A673 (cell line): ENCODE results near the gene GABRD. TPM values are rescaled to one million over a fixed set of nuclear protein-coding genes. Genes with fewer than 3 reads are reported as not detected.

Source experiments
- BruUV-seq: library from RNA; stranded (reverse); fragments of 400-500 nt; replicated peaks from 2 replicates; lab custom pipeline; 2021; lab: Mats Ljungman, UMichigan
- CTCF ChIA-PET: fragments of 300-600 bp; sonication (Branson Sonifier 250); formaldehyde crosslinking; loops from one replicate; lab custom pipeline; 2022; ENCODE audit warnings: antibody characterized with exemption; lab: Charles Lee
- POLR2A ChIA-PET: fragments of 300-600 bp; sonication (Branson Sonifier 250); formaldehyde crosslinking; loops from one replicate; lab custom pipeline; 2022; ENCODE audit warnings: antibody characterized with exemption; ENCODE audit not compliant: low non-redundant PET; lab: Charles Lee
- DNase-seq: peaks from one replicate; pipeline ENCODE4 v3.0.0-alpha.2; 2015; ENCODE audit warnings: low spot score
- H3K27ac ChIP-seq: fragments of 200-600 bp; sonication (generic); 2 replicates; pipeline ENCODE4 v1.5.1; 2016; ENCODE audit warnings: mixed run types, low read depth, mild to moderate bottlenecking, mixed read lengths, antibody characterized with exemption, low read length; ENCODE audit not compliant: poor library complexity, severe bottlenecking
- H3K27me3 ChIP-seq: fragments of 200-600 bp; sonication (generic); replicated peaks from 2 replicates; pipeline ENCODE4 v1.6.1; 2017; ENCODE audit warnings: mixed run types, low read depth, mild to moderate bottlenecking, mixed read lengths, antibody characterized with exemption, low read length; ENCODE audit not compliant: insufficient read depth, poor library complexity
- H3K36me3 ChIP-seq: fragments of 200-600 bp; sonication (generic); 2 replicates; pipeline ENCODE4 v1.6.1; 2016; ENCODE audit warnings: mixed run types, mild to moderate bottlenecking, mixed read lengths, antibody characterized with exemption, low read length; ENCODE audit not compliant: insufficient read depth, poor library complexity, severe bottlenecking
- H3K4me1 ChIP-seq: fragments of 200-600 bp; sonication (generic); 2 replicates; pipeline ENCODE4 v1.6.1; 2017; ENCODE audit warnings: mixed run types, mild to moderate bottlenecking, mixed read lengths, antibody characterized with exemption, low read length; ENCODE audit not compliant: insufficient read depth, poor library complexity, severe bottlenecking
- H3K4me3 ChIP-seq: fragments of 200-600 bp; sonication (generic); 2 replicates; pipeline ENCODE4 v1.5.1; 2016; ENCODE audit warnings: low read depth, mixed run types, mild to moderate bottlenecking, mixed read lengths, low read length; ENCODE audit not compliant: poor library complexity, severe bottlenecking
- H3K9me3 ChIP-seq: fragments of 200-600 bp; sonication (generic); 2 replicates; pipeline ENCODE4 v1.6.1; 2016; ENCODE audit warnings: mixed run types, low read depth, mild to moderate bottlenecking, mixed read lengths, antibody characterized with exemption, low read length; ENCODE audit not compliant: poor library complexity, severe bottlenecking
- EZH2 ChIP-seq: fragments of 200-600 bp; sonication (generic); IDR thresholded peaks from 2 replicates; pipeline ENCODE4 v1.6.1; 2017; ENCODE audit warnings: borderline replicate concordance, low read depth, mild to moderate bottlenecking, mixed read lengths, antibody characterized with exemption, low read length; ENCODE audit not compliant: poor library complexity, severe bottlenecking
- intact Hi-C: fragments of 100-400 bp; cut with micrococcal nuclease; formaldehyde crosslinking; loops from one replicate; pipeline ENCODE4 v1.10.0; 2022; ENCODE audit not compliant: unreplicated experiment
- total RNA-seq: library from RNA; stranded (reverse); gene quantifications from 2 replicates; pipeline ENCODE4 v1.2.3, GENCODE V29; 2021
- TF ChIP-seq, protein P1 (sequence below): fragments of 300-800, 200-600 bp; sonication (generic); conservative IDR thresholded peaks from 2 replicates; pipeline ENCODE4 v1.5.1; 2017; ENCODE audit warnings: low read depth, mild to moderate bottlenecking, antibody characterized with exemption, low read length, moderate library complexity, mixed read lengths

The GABRD gene
- total RNA-seq, 1 experiment from 2014 or later, result not detected

DNA sequence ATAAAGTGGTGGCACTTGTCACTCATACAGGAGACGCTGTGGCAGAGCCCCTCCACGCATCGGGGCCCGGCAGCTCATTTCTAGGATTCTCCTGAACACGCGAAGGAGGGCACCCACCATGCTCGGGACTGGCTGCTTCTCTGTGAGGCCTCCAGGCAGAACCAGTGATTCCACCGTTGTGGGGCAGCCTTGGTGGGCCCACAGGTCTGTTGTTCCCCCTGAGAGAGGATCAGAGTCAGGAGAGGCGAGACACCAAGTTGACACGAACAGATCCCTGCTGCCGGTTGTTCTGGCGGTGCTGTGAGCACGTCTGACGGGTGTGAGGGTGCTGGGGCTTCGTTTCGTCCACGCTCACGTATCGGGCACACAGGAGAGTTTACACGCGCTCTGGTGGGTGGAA, 57.7 kb downstream of the GABRD start:
- no peak for DNase-seq
- ChIA-PET POLR2A (no interaction called here), CTCF (no interaction called here)
- peaks cover 16% of the 10 kb centered on the region for H3K9me3 ChIP-seq
- TF ChIP-seq, protein P1, sequence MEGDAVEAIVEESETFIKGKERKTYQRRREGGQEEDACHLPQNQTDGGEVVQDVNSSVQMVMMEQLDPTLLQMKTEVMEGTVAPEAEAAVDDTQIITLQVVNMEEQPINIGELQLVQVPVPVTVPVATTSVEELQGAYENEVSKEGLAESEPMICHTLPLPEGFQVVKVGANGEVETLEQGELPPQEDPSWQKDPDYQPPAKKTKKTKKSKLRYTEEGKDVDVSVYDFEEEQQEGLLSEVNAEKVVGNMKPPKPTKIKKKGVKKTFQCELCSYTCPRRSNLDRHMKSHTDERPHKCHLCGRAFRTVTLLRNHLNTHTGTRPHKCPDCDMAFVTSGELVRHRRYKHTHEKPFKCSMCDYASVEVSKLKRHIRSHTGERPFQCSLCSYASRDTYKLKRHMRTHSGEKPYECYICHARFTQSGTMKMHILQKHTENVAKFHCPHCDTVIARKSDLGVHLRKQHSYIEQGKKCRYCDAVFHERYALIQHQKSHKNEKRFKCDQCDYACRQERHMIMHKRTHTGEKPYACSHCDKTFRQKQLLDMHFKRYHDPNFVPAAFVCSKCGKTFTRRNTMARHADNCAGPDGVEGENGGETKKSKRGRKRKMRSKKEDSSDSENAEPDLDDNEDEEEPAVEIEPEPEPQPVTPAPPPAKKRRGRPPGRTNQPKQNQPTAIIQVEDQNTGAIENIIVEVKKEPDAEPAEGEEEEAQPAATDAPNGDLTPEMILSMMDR, result no peak
- no peak for TF ChIP-seq EZH2
- no peak overlapping the region for H3K4me3 ChIP-seq
- no peaks in the 10 kb centered on the region for H3K4me1 ChIP-seq
- peaks cover 30% of the 10 kb centered on the region for H3K27me3 ChIP-seq
- H3K36me3 ChIP-seq, result no peaks in the 10 kb centered on the region
- no peak overlapping the region for H3K27ac ChIP-seq
- BruUV-seq, result no TSS peak
- intact Hi-C loops, result no loop called here

DNA sequence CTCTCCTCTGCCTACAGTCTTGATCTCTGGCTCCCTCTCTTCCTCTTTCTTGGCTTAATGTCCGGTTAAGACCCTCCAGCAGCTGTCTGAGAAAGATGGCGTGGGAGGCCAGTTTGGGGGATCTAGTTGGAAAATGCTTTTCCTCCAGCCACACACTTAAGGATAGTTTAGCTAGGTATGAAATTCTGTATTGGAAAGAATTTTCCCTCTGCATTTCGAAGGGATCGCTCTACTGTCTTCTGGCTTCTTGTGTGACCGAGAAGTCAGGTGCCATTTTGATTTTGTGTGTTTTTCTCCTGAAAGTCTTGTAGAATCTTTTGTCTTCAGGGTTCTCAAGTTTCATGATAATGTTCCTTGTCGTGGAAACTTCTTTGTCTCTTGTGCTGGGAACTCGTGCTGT, 59.0 kb downstream of the GABRD start:
- H3K27me3 ChIP-seq, result peaks cover 23% of the 10 kb centered on the region
- TF ChIP-seq, protein P1, result no peak
- TF ChIP-seq EZH2, result no peak
- H3K4me1 ChIP-seq, result no peaks in the 10 kb centered on the region
- H3K36me3 ChIP-seq, result no peaks in the 10 kb centered on the region
- POLR2A ChIA-PET, result no interaction called here
- intact Hi-C loops, result no loop called here
- no peak for DNase-seq
- peaks cover 16% of the 10 kb centered on the region for H3K9me3 ChIP-seq
- H3K27ac ChIP-seq, result no peak overlapping the region
- H3K4me3 ChIP-seq, result no peak overlapping the region
- CTCF ChIA-PET, result no interaction called here
- BruUV-seq, result no TSS peak

DNA sequence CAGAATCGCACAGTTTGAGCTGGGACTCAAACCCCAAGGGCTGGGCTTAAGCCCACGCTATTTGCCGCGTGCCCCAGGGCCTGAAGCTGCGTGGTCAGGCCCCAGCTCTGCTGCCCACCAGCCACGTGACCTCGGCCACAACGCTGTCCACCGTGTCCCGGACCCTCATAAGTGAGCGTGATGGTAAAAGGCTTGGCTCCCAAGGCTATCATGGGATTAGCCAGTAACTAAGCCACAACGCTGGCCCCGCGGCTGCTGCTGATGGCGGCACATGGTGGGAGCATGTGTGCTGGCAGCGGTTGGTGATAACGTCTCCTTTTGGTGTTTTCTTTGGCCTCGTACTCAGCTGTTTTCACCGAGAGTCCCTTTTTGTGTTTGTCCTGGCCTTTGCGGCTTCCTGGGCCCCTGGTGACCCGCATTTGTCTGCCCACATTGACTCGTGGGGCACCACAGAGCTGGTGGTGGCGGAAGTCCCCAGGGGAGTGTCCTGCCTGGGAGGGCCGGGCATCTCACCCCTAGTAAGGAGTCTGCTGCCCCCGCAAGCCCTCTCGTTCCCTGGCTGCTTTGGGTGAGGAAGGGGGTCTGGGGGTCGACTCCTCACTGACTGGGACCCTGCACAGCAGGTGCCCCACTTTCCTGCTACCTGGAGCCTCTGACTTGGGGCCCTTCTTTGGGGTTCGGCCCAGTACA, 60.4 kb downstream of the GABRD start:
- POLR2A ChIA-PET, result no interaction called here
- intact Hi-C loops, result no loop called here
- Histone ChIP-seq H3K36me3 (no peaks in the 10 kb centered on the region), H3K27me3 (peaks cover 15% of the 10 kb centered on the region), H3K4me3 (no peak overlapping the region), H3K9me3 (peaks cover 16% of the 10 kb centered on the region), H3K4me1 (no peaks in the 10 kb centered on the region), H3K27ac (no peak overlapping the region)
- CTCF ChIA-PET, result no interaction called here
- no peak for DNase-seq
- TF ChIP-seq, protein P1, result no peak
- TF ChIP-seq EZH2, result no peak
- no TSS peak for BruUV-seq
